Smooth muscle cell (in vitro differentiated cells): ENCODE measurements around the gene GRAP. TPM values are rescaled to one million over a fixed set of nuclear protein-coding genes. Genes with fewer than 3 reads are reported as not detected.
"Not testable (repeated sequence)": the region's sequence is repeated elsewhere in the genome, so short reads cannot be mapped to it uniquely, and the experiment has no call there.

ENCODE experiments used
- DNase-seq: peaks from one replicate; lab custom pipeline; 2025; ENCODE audit not compliant: unreplicated experiment; lab: John Stamatoyannopoulos, UW
- H2AFZ ChIP-seq: fragments of 200-600 bp; sonication (generic); 2 replicates; pipeline ENCODE4 v1.6.0; 2016; ENCODE audit warnings: antibody characterized with exemption, low read depth, mild to moderate bottlenecking
- H3F3A ChIP-seq: fragments of 200-600 bp; sonication (generic); 2 replicates; pipeline ENCODE4 v1.6.0; 2017; ENCODE audit warnings: antibody characterized with exemption, low read depth
- H3K27ac ChIP-seq: fragments of 200-600 bp; sonication (generic); 2 replicates; pipeline ENCODE4 v1.5.1; 2016; ENCODE audit warnings: low read depth, mild to moderate bottlenecking
- H3K27me3 ChIP-seq: fragments of 200-600 bp; sonication (generic); 2 replicates; pipeline ENCODE4 v1.6.1; 2016; ENCODE audit warnings: low read depth, mild to moderate bottlenecking
- H3K36me3 ChIP-seq: fragments of 200-600 bp; sonication (generic); 2 replicates; pipeline ENCODE4 v1.5.1; 2016; ENCODE audit warnings: low read depth
- H3K4me1 ChIP-seq: fragments of 200-600 bp; sonication (generic); 2 replicates; pipeline ENCODE4 v1.5.1; 2016; ENCODE audit warnings: low read depth
- H3K4me2 ChIP-seq: fragments of 200-600 bp; sonication (generic); 2 replicates; pipeline ENCODE4 v1.6.0; 2016; ENCODE audit warnings: mild to moderate bottlenecking
- H3K4me3 ChIP-seq: fragments of 200-600 bp; sonication (generic); 2 replicates; pipeline ENCODE4 v1.5.1; 2016; ENCODE audit warnings: mild to moderate bottlenecking
- H3K79me2 ChIP-seq: fragments of 200-600 bp; sonication (generic); 2 replicates; pipeline ENCODE4 v1.6.0; 2016; ENCODE audit warnings: low read depth, mild to moderate bottlenecking
- H3K9ac ChIP-seq: fragments of 200-600 bp; sonication (generic); 2 replicates; pipeline ENCODE4 v1.6.0; 2016; ENCODE audit warnings: low read depth
- H3K9me3 ChIP-seq: fragments of 200-600 bp; sonication (generic); replicated peaks from 2 replicates; pipeline ENCODE4 v1.5.1; 2016; ENCODE audit warnings: low read depth
- H4K20me1 ChIP-seq: fragments of 200-600 bp; sonication (generic); 2 replicates; pipeline ENCODE4 v1.6.0; 2016; ENCODE audit warnings: low read depth
- WGBS: methylation state at CpG from one replicate; pipeline ENCODE4 v1.1.7; 2016; ENCODE audit warnings: low lambda C conversion rate; 5-methylcytosine and 5-hydroxymethylcytosine counted together
- polyA plus RNA-seq: library from polyadenylated mRNA; unstranded; fragments of >200 nt; fragmentation: Nextera tagmentation; extraction: Ambion mirVana; gene quantifications from 2 replicates; pipeline ENCODE4 v1.2.1, GENCODE V29; 2016
- total RNA-seq: library from RNA; depleted of rRNA; stranded (reverse); fragments of >200 nt; gene quantifications from 2 replicates; pipeline ENCODE4 v1.2.3, GENCODE V29; 2014

Gene GRAP
- total and polyA plus RNA-seq, 2 experiments from 2014 or later = 0.30 TPM; not detected in 1

DNA sequence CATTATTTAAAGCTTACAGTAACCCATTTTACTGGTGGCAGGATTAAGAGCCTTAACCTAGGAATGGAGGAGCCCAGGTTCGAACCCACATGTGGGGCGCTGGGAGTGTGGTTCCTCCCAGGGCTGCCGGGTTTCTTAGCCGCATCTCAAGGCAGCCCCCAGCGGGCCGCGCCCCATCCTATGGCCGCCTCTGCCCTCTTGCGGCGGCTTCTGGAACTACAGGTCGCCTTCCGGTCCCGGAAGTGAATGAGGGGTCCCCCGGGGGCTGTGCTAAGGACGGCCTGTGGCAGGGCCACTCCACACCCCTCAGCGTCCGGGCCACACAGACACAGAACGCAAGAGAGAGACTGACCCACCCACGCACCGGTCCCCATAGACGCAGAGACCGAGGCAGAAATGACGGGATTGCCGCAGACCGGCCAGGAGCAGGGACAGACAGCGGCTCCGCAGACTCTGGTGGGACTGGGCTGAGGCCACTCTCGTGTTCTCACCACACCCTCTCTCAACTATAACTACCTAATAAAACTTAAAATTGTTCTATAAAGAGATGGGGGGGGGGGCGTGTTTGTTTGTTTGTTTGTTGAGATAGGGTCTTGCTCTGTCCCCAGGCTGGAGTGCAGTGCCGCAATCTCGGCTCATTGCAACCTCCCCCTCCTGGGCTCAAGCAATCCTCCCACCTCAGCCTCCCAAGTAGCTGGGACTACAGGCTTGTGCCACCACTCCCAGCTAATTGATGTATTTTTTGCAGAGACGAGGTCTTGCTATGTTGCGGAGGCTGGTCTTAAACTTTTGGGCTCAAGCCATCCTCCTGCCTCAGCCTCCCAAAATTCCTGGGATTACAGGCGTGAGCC lies 23.8 kb upstream of the GRAP start:
- WGBS = no CpG with 5 or more reads among the region's 34 CpGs
- not testable (repeated sequence) for H3K9me3 ChIP-seq, H3K4me1 ChIP-seq, H3K27me3 ChIP-seq, H3K4me3 ChIP-seq, H2AFZ ChIP-seq, H4K20me1 ChIP-seq, H3F3A ChIP-seq, DNase-seq, H3K27ac ChIP-seq, H3K79me2 ChIP-seq, H3K4me2 ChIP-seq, H3K36me3 ChIP-seq, H3K9ac ChIP-seq

DNA sequence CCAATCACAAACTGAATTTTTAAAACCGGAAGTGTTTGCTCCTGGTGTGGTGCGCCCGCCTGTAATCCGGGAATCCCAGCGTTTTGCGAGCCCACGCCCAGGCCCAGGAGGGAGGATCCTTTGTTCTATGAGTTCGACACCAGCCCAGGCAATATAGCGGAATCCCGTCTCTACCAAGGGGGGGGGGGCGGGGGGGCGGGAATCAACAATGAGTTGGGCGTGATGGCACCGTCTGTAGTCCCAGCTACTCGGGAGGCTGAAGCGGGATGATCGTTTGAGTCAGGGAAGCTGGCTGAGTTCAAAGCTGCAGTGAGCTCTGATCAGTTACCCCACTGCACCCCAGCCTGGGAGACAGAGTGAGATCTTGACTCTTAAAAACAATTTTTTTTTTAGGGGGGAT lies 17.6 kb upstream of the GRAP start:
- not testable (repeated sequence) for H2AFZ ChIP-seq, H3K9ac ChIP-seq, H3K4me2 ChIP-seq, H3K27me3 ChIP-seq, H4K20me1 ChIP-seq, H3K9me3 ChIP-seq, H3K79me2 ChIP-seq, H3F3A ChIP-seq, H3K4me1 ChIP-seq, H3K27ac ChIP-seq, DNase-seq, H3K36me3 ChIP-seq, H3K4me3 ChIP-seq
- 10% methylated on average over 2 of the region's 17 CpGs for WGBS

- not testable (repeated sequence) for H3K79me2 ChIP-seq, H3K4me2 ChIP-seq, H3K36me3 ChIP-seq, DNase-seq, H2AFZ ChIP-seq, H3K27me3 ChIP-seq, H3K4me1 ChIP-seq, H3K4me3 ChIP-seq, H3F3A ChIP-seq, H3K9me3 ChIP-seq, H3K9ac ChIP-seq, H4K20me1 ChIP-seq, H3K27ac ChIP-seq
- WGBS = 0% methylated on average over 34 of the region's 44 CpGs
Observed at GRCh38 chr17:19063326-19063956, 16.7 kb upstream of the GRAP start.

- not testable (repeated sequence) for H3K27ac ChIP-seq, H3K4me1 ChIP-seq, H3F3A ChIP-seq, H4K20me1 ChIP-seq, H2AFZ ChIP-seq, H3K4me2 ChIP-seq, H3K9me3 ChIP-seq, H3K36me3 ChIP-seq, DNase-seq, H3K9ac ChIP-seq, H3K79me2 ChIP-seq, H3K4me3 ChIP-seq, H3K27me3 ChIP-seq
- WGBS = no CpG with 5 or more reads among the region's 20 CpGs
Observed at GRCh38 chr17:19062718-19063325, 16.1 kb upstream of the GRAP start.

GRCh38 chr17:19062009-19062717 lies 15.4 kb upstream of the GRAP start:
- H3K4me2 ChIP-seq, H3K9me3 ChIP-seq: not testable (repeated sequence)

GRCh38 chr17:19055447-19055846 lies 8.7 kb upstream of the GRAP start:
- not testable (repeated sequence) for H2AFZ ChIP-seq, DNase-seq, H3F3A ChIP-seq, H3K4me1 ChIP-seq, H3K9ac ChIP-seq, H3K79me2 ChIP-seq, H3K27me3 ChIP-seq, H3K4me2 ChIP-seq, H4K20me1 ChIP-seq, H3K27ac ChIP-seq, H3K9me3 ChIP-seq, H3K4me3 ChIP-seq, H3K36me3 ChIP-seq
- no CpG with 5 or more reads among the region's 12 CpGs for WGBS

More at GRCh38 chr17:19062009-19062717, 15.4 kb upstream of the GRAP start:
- H3K36me3 ChIP-seq, H3F3A ChIP-seq, H3K27ac ChIP-seq, H3K79me2 ChIP-seq, H3K4me1 ChIP-seq, H3K9ac ChIP-seq, DNase-seq, H3K4me3 ChIP-seq, H2AFZ ChIP-seq, H4K20me1 ChIP-seq, H3K27me3 ChIP-seq: not testable (repeated sequence)
- WGBS = no CpG with 5 or more reads among the region's 51 CpGs

DNA sequence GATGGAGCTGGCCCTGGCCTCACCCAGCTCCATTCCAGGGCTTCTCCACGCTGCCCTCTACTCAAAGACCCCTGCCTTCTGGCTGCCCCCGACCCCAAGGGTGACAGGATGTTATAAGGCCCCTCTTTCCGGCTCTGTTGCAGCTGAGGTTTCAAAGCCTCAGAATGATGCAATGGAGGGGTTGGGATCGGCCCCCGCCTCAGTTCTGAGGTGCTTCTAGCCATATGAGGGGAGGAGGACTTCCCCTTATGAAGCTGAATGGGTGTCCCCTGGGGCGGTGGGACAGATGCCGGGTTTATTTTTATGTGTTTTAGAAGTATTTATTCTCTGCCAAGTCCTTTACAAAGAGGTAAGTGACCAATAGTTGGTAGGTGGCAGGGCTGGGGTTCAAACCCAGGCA lies 2.1 kb upstream of the GRAP start:
- not testable (repeated sequence) for H3K9me3 ChIP-seq, H3F3A ChIP-seq, H3K4me1 ChIP-seq, H3K4me2 ChIP-seq, H3K27me3 ChIP-seq, H3K36me3 ChIP-seq, H4K20me1 ChIP-seq, H3K79me2 ChIP-seq, H3K9ac ChIP-seq, H3K4me3 ChIP-seq, DNase-seq, H2AFZ ChIP-seq, H3K27ac ChIP-seq
- WGBS = 97% methylated on average over 3 of the region's 7 CpGs

DNA sequence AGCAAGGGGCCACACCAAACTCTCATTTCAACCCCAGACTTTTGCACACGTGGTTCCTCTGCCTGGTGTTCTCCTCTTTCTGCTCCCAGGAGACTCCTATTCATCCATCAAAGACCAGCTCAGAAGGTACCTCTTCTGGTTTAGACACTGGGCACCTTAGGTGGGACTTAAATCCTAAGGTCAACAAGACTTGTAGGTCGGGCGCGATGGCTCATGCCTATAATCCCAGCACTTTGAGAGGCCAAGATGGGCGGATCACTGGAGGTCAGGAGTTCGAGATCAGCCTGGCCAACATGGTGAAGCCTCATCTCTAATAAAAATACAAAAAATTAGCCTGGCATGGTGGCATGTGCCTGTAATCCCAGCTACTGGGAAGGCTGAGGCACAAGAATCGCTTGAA lies 753 bp upstream of the GRAP start:
- H3K27me3 ChIP-seq, H4K20me1 ChIP-seq, DNase-seq, H3K9ac ChIP-seq, H3K79me2 ChIP-seq, H3K27ac ChIP-seq, H3F3A ChIP-seq, H2AFZ ChIP-seq, H3K4me1 ChIP-seq, H3K36me3 ChIP-seq, H3K9me3 ChIP-seq, H3K4me3 ChIP-seq, H3K4me2 ChIP-seq: not testable (repeated sequence)
- WGBS = 96% methylated on average over 5 of the region's 7 CpGs
